IgD-negative memory B cell (primary cell): Measurements from ENCODE around the gene KCNQ1. TPM values are rescaled to one million over a fixed set of nuclear protein-coding genes. Genes with fewer than 3 reads are reported as not detected.

ENCODE experiments used
- H3K27ac Mint-ChIP-seq, 3 donors: one replicate each; pipeline ENCODE4 v1.8.0; 2020 to 2022; ENCODE audit warnings: mild to moderate bottlenecking in 3 of 3, mixed read lengths in 3 of 3, moderate library complexity in 1 of 3
- H3K27me3 Mint-ChIP-seq: one replicate; pipeline ENCODE4 v1.8.0; 2021; ENCODE audit warnings: mixed read lengths
- H3K36me3 Mint-ChIP-seq: one replicate; pipeline ENCODE4 v1.8.0; 2020; ENCODE audit warnings: mild to moderate bottlenecking, mixed read lengths
- H3K4me1 Mint-ChIP-seq, 3 donors: one replicate each; pipeline ENCODE4 v1.8.0; 2020 to 2022; ENCODE audit warnings: mixed read lengths in 3 of 3, mild to moderate bottlenecking in 1 of 3
- H3K4me3 Mint-ChIP-seq, 4 donors: one replicate each; pipeline ENCODE4 v1.8.0; 2020 to 2022; ENCODE audit warnings: mild to moderate bottlenecking in 4 of 4, mixed read lengths in 4 of 4, moderate library complexity in 3 of 4
- H3K9me3 Mint-ChIP-seq, 3 donors: one replicate each; pipeline ENCODE4 v1.8.0; 2020 to 2021; ENCODE audit warnings: mixed read lengths in 3 of 3, mild to moderate bottlenecking in 1 of 3
- polyA plus RNA-seq: library from polyadenylated mRNA; unstranded; fragments of 300-500 nt; fragmentation: Illumina TruSeq; gene quantifications from one replicate; pipeline ENCODE4 v1.2.3, GENCODE V29; 2021

The KCNQ1 gene
- polyA plus RNA-seq, 1 donor from 2014 or later, result 20.5 TPM

DNA sequence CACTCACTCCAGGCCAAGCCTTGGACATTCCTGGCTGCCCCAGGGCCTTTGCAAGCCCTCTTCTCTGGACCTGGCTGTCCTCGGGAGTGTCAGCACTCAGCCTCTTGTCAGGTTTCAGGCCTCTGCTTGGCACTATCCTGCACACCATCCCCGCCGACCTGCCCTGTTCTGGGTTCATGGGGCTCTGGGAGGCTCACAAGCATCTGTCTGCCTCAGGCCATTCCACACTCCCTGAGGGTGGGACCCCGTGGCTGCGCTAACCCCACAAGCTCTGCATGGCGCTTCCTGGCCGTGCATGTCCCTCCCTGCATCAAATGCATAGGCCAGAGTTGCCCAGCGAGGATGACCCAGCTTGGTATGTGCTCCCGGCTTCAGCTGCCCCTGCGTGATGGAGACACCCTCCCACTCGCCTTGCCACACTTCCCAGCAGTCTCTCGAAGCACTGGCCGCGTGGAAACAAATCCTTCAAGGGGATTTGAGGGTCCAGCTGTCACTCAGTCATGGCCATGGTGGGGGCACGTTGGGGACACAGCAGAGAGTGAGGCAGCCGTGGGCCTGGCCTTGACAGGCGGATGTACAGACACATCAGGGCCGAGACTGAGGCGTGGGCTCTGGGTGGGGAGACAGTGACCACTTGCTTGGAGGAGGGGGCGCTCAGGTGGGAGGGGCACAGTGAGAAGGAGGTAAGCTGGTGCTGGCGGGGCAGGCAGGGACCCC is 87.3 kb downstream of the KCNQ1 start:
- no peaks in the 10 kb centered on the region for H3K9me3 Mint-ChIP-seq
- H3K27me3 Mint-ChIP-seq, result peaks cover 3% of the 10 kb centered on the region
- H3K36me3 Mint-ChIP-seq, result no peaks in the 10 kb centered on the region
- H3K27ac Mint-ChIP-seq, result peak overlapping the region in 1 of 3 donors; percentile 32
- peaks cover 15 to 24% (median 22%) of the 10 kb centered on the region in 3 donors for H3K4me1 Mint-ChIP-seq
- H3K4me3 Mint-ChIP-seq, result peak overlapping the region in 1 of 4 donors; percentile 57

DNA sequence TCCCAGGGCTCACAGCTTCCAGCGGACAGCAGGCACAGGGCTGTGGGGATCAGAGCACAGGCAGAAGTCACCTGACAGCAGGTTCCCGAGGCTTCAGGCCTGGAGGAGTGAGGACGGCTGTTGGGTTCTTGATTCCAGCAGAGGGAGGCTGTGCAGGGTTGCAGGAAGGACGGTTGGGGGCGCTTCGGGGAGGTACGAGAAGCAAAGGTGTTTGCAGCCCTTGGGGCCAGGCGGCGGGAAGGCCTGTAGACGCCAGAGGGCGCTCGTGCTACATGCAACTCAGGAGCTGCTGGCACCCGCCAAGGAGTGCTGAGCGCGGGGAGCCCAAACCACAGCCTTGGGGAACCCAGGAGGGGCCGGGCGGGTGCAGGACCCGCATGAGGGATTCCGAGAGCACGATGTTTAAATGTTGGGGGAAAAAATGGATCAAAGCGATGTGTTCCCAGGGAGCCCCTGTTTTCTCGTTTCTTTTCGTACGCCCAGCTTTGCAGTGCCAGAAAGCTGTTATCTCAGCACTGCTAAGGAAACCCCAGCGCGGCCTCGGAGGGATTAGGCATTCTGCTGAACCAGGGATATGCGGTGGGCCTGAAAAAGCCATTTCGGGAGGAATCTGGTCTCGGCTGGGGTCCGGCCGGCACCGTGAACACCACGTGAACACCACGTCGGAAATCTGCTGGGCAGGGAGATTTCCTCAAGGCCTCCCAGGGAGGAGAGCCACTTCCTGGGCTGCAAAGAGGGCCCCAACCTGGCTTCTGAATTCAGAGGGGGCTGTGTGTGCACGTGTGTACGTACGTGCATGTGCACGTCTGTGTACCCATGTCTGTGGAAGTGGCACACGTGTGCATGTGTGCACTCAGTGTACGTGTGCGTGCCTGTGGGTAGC is 88.1 kb downstream of the KCNQ1 start:
- Mint-ChIP-seq H3K27ac (no peak overlapping the region), H3K36me3 (no peaks in the 10 kb centered on the region), H3K9me3 (no peaks in the 10 kb centered on the region), H3K27me3 (peaks cover 3% of the 10 kb centered on the region), H3K4me3 (peak overlapping the region in 2 of 4 donors; percentile 82 to 85), H3K4me1 (peaks cover 16 to 19% (median 18%) of the 10 kb centered on the region in 3 donors)

DNA sequence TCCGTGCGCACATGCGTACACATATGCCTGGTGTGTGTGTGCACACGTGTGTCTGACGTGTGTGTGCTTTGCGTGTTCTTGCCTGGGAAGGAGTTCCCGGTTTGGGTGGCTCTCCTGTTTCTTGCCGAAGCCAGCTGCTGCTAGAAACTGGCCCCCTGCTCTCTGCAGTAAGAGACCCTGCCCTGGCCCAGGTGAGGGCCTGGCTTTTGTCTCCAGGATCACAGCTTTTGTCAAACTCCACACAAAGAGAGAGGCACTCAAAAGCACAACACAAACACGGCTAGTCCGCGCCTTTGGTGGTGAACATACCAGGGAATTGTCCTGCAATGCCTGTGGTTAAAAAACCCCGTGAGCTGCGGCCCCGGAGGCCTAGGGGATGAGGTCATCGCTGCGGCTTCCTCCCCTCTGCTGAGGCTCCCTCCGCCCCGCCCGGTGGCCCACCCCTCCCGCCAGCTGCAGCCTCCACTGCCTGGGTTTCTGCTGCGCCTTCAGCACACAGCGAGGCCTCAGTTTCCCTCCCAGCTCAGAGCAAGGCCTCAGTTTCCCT is 88.9 kb downstream of the KCNQ1 start:
- Mint-ChIP-seq H3K27ac (no peak overlapping the region), H3K4me1 (peaks cover 12 to 19% (median 15%) of the 10 kb centered on the region in 3 donors), H3K27me3 (peaks cover 3% of the 10 kb centered on the region), H3K4me3 (peak overlapping the region in 2 of 4 donors; percentile 39 to 85), H3K36me3 (no peaks in the 10 kb centered on the region), H3K9me3 (no peaks in the 10 kb centered on the region)

DNA sequence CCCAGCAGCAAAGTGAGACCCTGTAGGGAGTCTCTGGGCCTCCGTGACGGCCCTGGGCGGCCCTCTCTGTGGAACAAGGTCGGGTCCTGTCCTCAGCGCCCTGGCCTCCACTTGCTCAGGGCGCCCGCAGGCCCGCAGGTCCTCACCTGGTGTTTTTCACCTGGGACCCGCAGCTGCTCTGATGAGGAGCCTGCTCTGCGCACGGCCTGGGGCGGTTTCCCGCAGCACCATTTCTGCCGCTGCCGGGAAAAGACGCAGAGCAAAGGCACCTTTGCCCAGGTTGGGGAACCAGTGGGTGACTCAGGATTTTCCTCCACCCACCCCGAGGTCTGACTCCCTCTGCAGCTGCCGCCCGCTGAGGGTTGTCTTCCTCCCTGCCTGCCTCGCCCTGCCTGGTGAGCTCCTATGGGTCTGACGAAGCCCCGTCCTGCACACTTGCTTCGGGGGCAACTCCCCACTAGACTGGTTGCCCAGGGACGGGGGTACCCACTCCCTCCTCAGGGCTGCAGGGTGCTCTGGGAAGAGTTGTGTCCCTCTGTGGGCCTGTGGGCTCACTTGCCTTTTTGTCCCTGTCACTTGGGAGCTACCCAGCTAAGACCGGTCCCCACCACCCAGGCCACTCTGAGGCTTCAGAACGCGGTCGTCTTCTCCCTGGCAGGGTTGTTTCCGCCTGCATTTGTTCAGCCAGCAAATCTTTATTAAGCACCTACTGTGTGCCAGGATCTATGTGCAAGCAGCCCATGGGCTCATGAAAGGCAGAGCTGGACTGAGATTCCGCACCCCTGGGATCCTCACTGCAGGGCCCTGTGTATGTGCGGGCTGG is 89.5 kb downstream of the KCNQ1 start:
- Mint-ChIP-seq H3K27ac (no peak overlapping the region), H3K9me3 (no peaks in the 10 kb centered on the region), H3K27me3 (peaks cover 3% of the 10 kb centered on the region), H3K4me1 (peaks cover 12 to 19% (median 15%) of the 10 kb centered on the region in 3 donors), H3K4me3 (peak overlapping the region in 1 of 4 donors; percentile 39), H3K36me3 (no peaks in the 10 kb centered on the region)

DNA sequence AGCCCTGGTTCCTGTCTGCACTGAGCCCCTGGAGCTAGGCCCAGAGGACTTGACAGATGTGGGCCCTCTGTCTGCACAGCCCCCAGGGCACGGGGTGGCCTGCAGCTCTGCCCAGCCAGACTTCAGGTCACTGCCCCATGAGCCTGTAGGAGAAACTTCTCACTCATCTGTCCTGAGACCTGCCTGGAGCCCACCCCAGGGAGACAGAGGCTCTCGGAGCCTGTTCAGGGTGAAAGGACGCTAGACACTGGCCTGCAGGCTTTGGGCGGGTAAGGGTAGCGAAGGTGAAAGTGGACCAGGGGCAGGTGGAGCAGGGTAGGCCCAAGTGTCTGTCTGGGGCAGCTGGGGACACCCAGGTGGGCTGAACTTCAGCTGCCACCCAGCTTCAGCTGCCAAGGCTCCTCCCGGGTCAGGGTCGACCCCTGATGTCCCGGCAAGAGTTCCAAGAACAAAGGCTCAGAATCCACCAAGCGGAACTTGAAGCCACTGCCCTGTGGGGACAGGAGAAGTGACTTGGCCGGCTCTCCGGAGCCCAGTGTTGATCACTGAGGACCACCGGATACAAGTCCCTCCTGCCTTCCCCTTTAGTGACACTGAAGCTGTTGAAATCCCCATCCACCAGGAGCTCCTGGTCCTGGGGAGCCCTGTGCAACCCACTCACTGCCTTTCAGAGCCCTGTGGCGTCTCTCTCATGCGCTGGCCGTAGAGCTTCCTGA is 90.3 kb downstream of the KCNQ1 start:
- no peak overlapping the region for H3K4me3 Mint-ChIP-seq
- peak overlapping the region in 1 of 3 donors; percentile 71 for H3K27ac Mint-ChIP-seq
- peaks cover 3% of the 10 kb centered on the region for H3K27me3 Mint-ChIP-seq
- H3K36me3 Mint-ChIP-seq, result no peaks in the 10 kb centered on the region
- no peaks in the 10 kb centered on the region for H3K9me3 Mint-ChIP-seq
- peaks cover 12 to 19% (median 15%) of the 10 kb centered on the region in 3 donors for H3K4me1 Mint-ChIP-seq

DNA sequence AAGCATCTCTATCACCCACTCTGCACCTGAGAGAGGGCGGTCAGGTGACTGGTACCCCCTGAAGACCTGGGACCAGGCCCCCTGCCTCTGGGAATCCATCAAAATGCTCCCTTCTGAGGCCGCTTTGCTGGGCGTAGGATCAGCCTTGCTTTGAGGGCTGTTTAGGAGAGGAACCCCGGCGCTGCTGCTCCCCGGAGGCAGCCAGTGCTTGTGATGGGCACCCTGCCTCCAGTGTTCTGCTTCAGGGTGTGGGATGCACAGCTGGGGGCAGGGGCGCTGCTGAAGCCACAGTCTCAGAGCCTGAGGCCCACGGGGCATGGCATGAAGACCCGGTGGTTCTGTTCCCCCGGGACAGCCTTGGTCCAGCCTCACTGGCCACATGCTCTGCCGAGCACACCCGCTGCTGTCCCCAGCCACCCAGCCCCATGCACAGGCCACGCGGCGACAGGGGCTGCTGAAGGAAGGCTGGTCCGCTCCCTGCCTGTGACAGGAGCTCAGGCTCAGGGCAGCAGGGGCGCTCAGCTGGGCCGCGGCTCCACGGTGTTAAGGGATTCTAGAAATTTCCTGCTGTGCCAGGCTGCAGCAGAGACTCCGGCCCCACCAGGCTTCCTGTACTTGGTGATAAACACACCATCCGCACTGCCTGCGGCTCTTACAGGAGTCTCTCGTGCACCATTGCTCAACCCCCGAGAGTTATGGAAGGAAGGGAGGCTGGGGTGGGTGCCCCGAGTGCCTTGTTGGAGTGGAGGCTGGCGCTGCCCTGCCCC is 91.0 kb downstream of the KCNQ1 start:
- Mint-ChIP-seq H3K27ac (no peak overlapping the region), H3K36me3 (peaks cover 2% of the 10 kb centered on the region), H3K4me1 (peaks cover 12 to 19% (median 14%) of the 10 kb centered on the region in 3 donors), H3K9me3 (no peaks in the 10 kb centered on the region), H3K27me3 (peaks cover 3% of the 10 kb centered on the region), H3K4me3 (no peak overlapping the region)

DNA sequence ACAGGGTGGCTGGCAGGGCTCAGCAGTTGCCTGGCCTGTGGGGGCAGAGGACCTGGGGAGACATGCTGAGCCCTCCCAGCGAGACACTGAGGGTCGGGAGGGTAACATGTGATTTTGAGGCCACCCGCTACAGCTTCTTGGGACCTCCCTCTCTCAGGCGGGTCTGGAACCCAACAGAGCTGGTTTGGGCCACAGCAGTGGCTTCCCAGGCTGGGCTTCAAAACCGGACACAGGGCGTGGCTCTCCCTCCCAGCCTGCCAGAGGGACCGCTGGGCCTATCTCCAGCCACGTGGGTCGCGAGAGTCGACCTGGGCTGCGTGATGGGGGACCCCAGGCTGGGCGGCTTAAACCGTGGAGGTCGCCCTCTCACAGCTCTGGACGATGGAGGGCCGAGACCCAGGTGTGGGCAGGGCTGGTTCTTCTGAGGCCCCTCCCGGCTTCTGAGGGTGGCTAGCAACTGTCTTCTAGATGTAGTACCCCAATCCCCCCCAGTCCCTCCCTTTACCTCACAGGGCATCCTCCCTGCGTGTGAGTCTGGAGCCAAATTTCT is 91.7 kb downstream of the KCNQ1 start:
- no peaks in the 10 kb centered on the region for H3K9me3 Mint-ChIP-seq
- no peak overlapping the region for H3K4me3 Mint-ChIP-seq
- peaks cover 2% of the 10 kb centered on the region for H3K36me3 Mint-ChIP-seq

DNA sequence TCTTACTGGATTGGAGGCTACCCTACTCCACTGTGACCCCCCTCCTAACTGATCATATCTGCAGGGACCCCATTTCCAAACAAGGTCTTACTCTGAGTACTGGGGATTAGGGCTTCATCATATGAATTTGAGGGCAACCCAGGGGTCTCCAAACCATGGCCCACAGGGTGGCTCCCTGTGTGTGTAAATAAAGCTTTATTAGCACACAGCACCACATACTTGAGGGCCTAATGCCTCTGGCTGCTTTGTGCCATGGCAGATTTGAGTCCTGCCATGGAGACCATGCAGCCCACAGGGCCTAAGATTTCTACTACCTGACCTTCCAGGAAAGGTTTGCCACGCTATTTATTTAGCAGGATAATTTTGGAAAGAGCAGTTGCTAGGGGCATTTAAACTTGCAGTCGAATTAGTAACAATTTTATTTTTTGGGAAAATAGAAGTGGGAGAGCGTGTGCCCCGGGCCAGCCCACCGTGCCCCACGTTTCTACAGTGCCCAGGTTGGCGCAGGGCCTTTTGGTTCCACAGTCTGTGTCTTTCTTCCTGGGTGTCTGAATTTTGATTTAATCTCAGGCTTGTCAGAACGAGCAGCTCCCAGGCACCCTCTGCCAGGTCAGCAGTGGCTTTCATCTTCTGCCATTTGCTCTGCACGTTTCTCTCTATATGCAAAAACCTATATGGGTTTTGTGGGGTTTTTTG is 92.3 kb downstream of the KCNQ1 start:
- peaks cover 2% of the 10 kb centered on the region for H3K36me3 Mint-ChIP-seq
- H3K4me3 Mint-ChIP-seq, result peak overlapping the region in 2 of 4 donors; percentile 12 to 26
- no peaks in the 10 kb centered on the region for H3K9me3 Mint-ChIP-seq
- peaks cover 12 to 15% (median 13%) of the 10 kb centered on the region in 3 donors for H3K4me1 Mint-ChIP-seq
- H3K27ac Mint-ChIP-seq, result no peak overlapping the region
- peaks cover 3% of the 10 kb centered on the region for H3K27me3 Mint-ChIP-seq

More for the DNA sequence above, 91.7 kb downstream of the KCNQ1 start:
- Mint-ChIP-seq H3K27me3 (peaks cover 3% of the 10 kb centered on the region), H3K27ac (no peak overlapping the region), H3K4me1 (peaks cover 12 to 18% (median 14%) of the 10 kb centered on the region in 3 donors)

DNA sequence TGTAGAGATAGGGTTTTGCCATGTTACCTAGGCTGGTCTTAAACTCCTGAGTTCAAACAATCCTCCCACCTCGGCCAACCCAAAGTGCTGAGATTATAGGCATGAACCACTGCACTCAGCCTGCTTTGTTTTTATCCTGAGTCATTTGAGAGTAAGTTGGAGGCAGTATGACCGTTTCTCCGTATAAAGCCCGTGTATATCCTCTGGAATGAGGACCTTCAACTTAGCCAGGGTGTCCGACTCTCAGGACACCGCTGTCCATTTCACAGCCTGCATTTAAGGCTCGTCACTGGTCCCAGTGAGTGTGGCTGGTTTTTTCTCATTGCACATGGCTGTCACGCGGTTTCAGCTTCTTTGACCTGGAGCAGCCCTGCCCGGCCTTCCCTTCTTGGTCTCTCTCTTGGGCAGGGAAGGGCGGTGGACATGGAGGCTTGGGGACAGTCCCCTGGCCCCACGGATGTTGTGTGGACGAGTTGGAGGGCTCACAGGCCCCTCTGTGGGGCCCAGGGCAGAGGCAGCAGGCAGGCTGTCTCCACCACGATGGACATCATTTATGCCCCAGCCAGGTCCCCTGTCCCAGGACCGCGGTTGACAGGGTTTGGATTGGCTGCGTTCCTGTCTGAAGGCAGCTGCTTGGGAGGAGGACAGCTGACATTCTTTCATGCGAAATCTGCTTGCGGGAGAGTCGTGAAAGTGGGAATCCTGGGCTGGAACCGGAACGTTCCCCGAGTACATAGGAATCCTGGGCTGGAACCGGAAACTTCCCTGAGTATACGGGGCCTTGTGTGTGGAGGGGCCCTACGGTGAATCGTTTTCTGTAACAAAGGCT is 93.3 kb downstream of the KCNQ1 start:
- no peaks in the 10 kb centered on the region for H3K27me3 Mint-ChIP-seq
- H3K4me3 Mint-ChIP-seq, result no peak overlapping the region
- H3K27ac Mint-ChIP-seq, result peak overlapping the region in 1 of 3 donors; percentile 18
- peaks cover 2% of the 10 kb centered on the region for H3K36me3 Mint-ChIP-seq
- peaks cover 12 to 14% (median 13%) of the 10 kb centered on the region in 3 donors for H3K4me1 Mint-ChIP-seq
- no peaks in the 10 kb centered on the region for H3K9me3 Mint-ChIP-seq

DNA sequence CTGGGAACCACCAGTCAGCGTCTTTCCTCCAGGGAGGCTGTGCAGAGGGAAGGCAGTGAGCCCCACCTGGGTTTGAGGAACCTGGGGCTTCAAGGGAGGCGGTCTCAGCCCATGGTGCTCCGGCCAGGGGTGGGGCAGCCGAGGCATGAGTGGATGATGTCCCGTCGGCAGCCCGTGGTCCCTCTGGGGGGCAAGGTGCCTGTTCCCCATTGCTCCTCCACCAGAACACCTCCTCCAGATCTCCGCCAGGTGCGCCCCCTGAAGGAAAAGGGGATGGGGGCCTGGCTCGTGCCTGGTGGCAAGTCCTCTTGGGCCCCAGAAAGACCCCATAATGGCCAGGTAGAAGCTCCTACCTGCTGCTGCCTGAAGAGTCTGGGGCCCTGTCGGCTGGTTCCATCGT is 94.1 kb downstream of the KCNQ1 start:
- Mint-ChIP-seq H3K27ac (no peak overlapping the region), H3K27me3 (no peaks in the 10 kb centered on the region), H3K4me1 (peaks cover 10 to 18% (median 10%) of the 10 kb centered on the region in 3 donors), H3K36me3 (peaks cover 2% of the 10 kb centered on the region), H3K4me3 (no peak overlapping the region), H3K9me3 (no peaks in the 10 kb centered on the region)

DNA sequence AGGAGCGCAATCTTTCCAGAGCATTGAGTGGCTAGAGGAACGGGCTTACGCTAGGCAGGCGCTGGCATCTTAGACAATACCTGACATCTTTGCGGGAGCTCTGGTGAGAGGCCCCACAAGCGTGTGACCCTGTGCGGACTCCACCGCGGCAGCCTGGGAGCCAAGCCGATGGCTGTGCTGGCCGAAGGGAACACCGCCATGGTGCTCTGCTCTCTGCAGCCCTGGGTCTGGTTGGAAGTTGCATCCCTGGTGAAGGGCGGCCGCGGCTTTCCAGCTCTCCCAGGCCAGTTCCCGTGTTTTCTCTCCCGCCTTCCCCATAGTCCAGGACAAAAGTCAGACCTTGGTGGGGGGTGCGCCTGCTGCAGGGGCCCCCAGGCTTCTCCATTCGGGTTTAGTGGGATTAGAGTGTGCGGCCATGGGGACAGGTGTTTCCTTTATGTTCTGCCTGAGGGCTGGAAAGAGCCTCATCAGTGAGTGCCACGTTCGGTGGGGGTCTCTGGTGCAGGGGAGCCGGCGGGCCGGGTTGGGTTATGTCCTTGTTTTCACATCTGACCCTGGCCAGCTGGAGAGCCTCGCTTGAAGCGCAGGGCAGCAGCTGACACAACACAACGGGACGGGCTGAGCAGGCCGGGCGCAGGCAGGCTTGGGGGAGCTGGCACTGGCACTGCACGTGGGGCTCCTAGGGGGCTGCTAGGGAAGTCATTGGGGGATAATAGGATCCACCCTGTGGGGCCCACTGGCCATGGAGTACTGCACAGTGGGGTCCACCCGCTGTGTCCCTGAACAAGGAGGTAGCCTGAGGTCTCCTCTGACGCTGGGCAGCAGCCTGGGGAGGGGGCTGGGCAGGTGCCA is 94.8 kb downstream of the KCNQ1 start:
- Mint-ChIP-seq H3K27me3 (no peaks in the 10 kb centered on the region), H3K9me3 (no peaks in the 10 kb centered on the region), H3K4me1 (peaks cover 12 to 19% (median 13%) of the 10 kb centered on the region in 3 donors), H3K4me3 (no peak overlapping the region), H3K27ac (no peak overlapping the region), H3K36me3 (peaks cover 2% of the 10 kb centered on the region)
